OCI-LY3 (cell line): ENCODE results near the gene USH2A.

ENCODE experiments used
- H2AFZ ChIP-seq: fragments of 200-600, 300-600 bp; shearing (Covaris generic); 2 replicates; pipeline ENCODE4 v1.6.0; 2014; ENCODE audit warnings: antibody characterized with exemption, low read depth, low read length
- H3K27ac ChIP-seq: fragments of 200-600, 300-600 bp; sonication (generic); 2 replicates; pipeline ENCODE4 v1.5.1; 2014; ENCODE audit warnings: mild to moderate bottlenecking, low read length, moderate library complexity, mixed read lengths
- H3K27me3 ChIP-seq: fragments of 200-600, 300-600 bp; sonication (generic); 2 replicates; pipeline ENCODE4 v1.6.1; 2014; ENCODE audit warnings: low read depth, low read length, mixed read lengths
- H3K36me3 ChIP-seq: fragments of 200-600, 300-600 bp; sonication (generic); replicated peaks from 2 replicates; pipeline ENCODE3; 2014; ENCODE audit warnings: low read depth, low read length, mixed read lengths
- H3K4me1 ChIP-seq: fragments of 300-600, 200-600 bp; sonication (generic); 2 replicates; pipeline ENCODE4 v1.6.1; 2014; ENCODE audit warnings: low read length, mixed read lengths
- H3K4me2 ChIP-seq: fragments of 200-600, 300-600 bp; sonication (generic); 2 replicates; pipeline ENCODE4 v1.6.1; 2014; ENCODE audit warnings: low read length, mixed read lengths
- H3K4me3 ChIP-seq: fragments of 300-600, 200-600 bp; sonication (generic); 2 replicates; pipeline ENCODE4 v1.5.1; 2014; ENCODE audit warnings: antibody characterized with exemption, mild to moderate bottlenecking, low read length, moderate library complexity
- H3K79me2 ChIP-seq: fragments of 300-600, 200-600 bp; shearing (Covaris generic); 2 replicates; pipeline ENCODE4 v1.6.1; 2014; ENCODE audit warnings: mild to moderate bottlenecking, low read length, mixed read lengths
- H3K9ac ChIP-seq: fragments of 300-600, 200-600 bp; shearing (Covaris generic); 2 replicates; pipeline ENCODE4 v1.6.0; 2014; ENCODE audit warnings: mild to moderate bottlenecking, low read length, moderate library complexity
- H3K9me3 ChIP-seq: fragments of 200-600, 300-600 bp; shearing (Covaris generic); 2 replicates; pipeline ENCODE4 v1.6.1; 2014; ENCODE audit warnings: low read length, mixed read lengths; ENCODE audit not compliant: insufficient read depth
- H4K20me1 ChIP-seq: fragments of 200-600, 300-600 bp; sonication (generic); 2 replicates; pipeline ENCODE4 v1.6.1; 2016; ENCODE audit warnings: low read length, mixed read lengths; ENCODE audit not compliant: insufficient read depth
- CTCF ChIP-seq: fragments of 200-600, 300-600 bp; sonication (generic); IDR thresholded peaks from 2 replicates; pipeline ENCODE4 v1.5.1; 2014; ENCODE audit warnings: antibody characterized with exemption, low read length, low read depth
- EZH2phosphoT487 ChIP-seq: fragments of 200-600 bp; shearing (Covaris generic); IDR thresholded peaks from 2 replicates; pipeline ENCODE4 v1.6.1; 2018; ENCODE audit warnings: antibody characterized with exemption, mixed run types, low read depth

Gene USH2A

GRCh38 chr1:216216305-216216704, 206.9 kb downstream of the USH2A start:
- H3K4me1 ChIP-seq: no peaks in the 10 kb centered on the region
- no peak overlapping the region for H3K9ac ChIP-seq
- no peaks in the 10 kb centered on the region for H3K79me2 ChIP-seq
- H2AFZ ChIP-seq: no peak overlapping the region
- no peaks in the 10 kb centered on the region for H3K9me3 ChIP-seq
- no peaks in the 10 kb centered on the region for H4K20me1 ChIP-seq
- H3K27ac ChIP-seq: no peak overlapping the region
- no peak overlapping the region for H3K4me2 ChIP-seq
- H3K4me3 ChIP-seq: no peak overlapping the region
- TF ChIP-seq EZH2phosphoT487 (no peak), CTCF (no peak)
- no peaks in the 10 kb centered on the region for H3K27me3 ChIP-seq
- H3K36me3 ChIP-seq: no peaks in the 10 kb centered on the region

GRCh38 chr1:216215169-216215568, 208.1 kb downstream of the USH2A start:
- Histone ChIP-seq H3K27ac (no peak overlapping the region), H3K27me3 (no peaks in the 10 kb centered on the region), H3K36me3 (no peaks in the 10 kb centered on the region), H3K9me3 (no peaks in the 10 kb centered on the region), H3K4me1 (no peaks in the 10 kb centered on the region), H3K4me2 (no peak overlapping the region), H4K20me1 (no peaks in the 10 kb centered on the region), H3K4me3 (no peak overlapping the region), H2AFZ (no peak overlapping the region), H3K79me2 (no peaks in the 10 kb centered on the region), H3K9ac (no peak overlapping the region)
- no peak for TF ChIP-seq EZH2phosphoT487

GRCh38 chr1:216212826-216213225, 210.4 kb downstream of the USH2A start:
- no peak overlapping the region for H3K4me3 ChIP-seq
- no peaks in the 10 kb centered on the region for H4K20me1 ChIP-seq
- H3K27ac ChIP-seq: no peak overlapping the region
- H3K4me1 ChIP-seq: no peaks in the 10 kb centered on the region
- no peaks in the 10 kb centered on the region for H3K79me2 ChIP-seq
- no peaks in the 10 kb centered on the region for H3K27me3 ChIP-seq
- no peaks in the 10 kb centered on the region for H3K36me3 ChIP-seq
- H3K9ac ChIP-seq: no peak overlapping the region
- H3K4me2 ChIP-seq: no peak overlapping the region
- no peaks in the 10 kb centered on the region for H3K9me3 ChIP-seq
- H2AFZ ChIP-seq: no peak overlapping the region
- TF ChIP-seq EZH2phosphoT487: no peak
- no peak for TF ChIP-seq CTCF

- TF ChIP-seq CTCF: no peak
- no peak for TF ChIP-seq EZH2phosphoT487
- H3K27me3 ChIP-seq: no peaks in the 10 kb centered on the region
- no peaks in the 10 kb centered on the region for H3K9me3 ChIP-seq
- no peaks in the 10 kb centered on the region for H3K79me2 ChIP-seq
- H3K36me3 ChIP-seq: no peaks in the 10 kb centered on the region
- H3K9ac ChIP-seq: no peak overlapping the region
- H3K4me1 ChIP-seq: no peaks in the 10 kb centered on the region
- H2AFZ ChIP-seq: no peak overlapping the region
- H3K27ac ChIP-seq: no peak overlapping the region
- no peaks in the 10 kb centered on the region for H4K20me1 ChIP-seq
- no peak overlapping the region for H3K4me3 ChIP-seq
- H3K4me2 ChIP-seq: no peak overlapping the region
These were observed 213.2 kb downstream of the USH2A start for GRCh38 chr1:216210081-216210480.

GRCh38 chr1:216209125-216209524, 214.1 kb downstream of the USH2A start:
- Histone ChIP-seq H3K27me3 (no peaks in the 10 kb centered on the region), H3K4me1 (no peaks in the 10 kb centered on the region), H3K36me3 (no peaks in the 10 kb centered on the region), H2AFZ (no peak overlapping the region), H3K9me3 (no peaks in the 10 kb centered on the region), H3K9ac (no peak overlapping the region), H3K4me2 (no peak overlapping the region), H3K4me3 (no peak overlapping the region), H4K20me1 (no peaks in the 10 kb centered on the region), H3K79me2 (no peaks in the 10 kb centered on the region), H3K27ac (no peak overlapping the region)
- TF ChIP-seq CTCF (no peak), EZH2phosphoT487 (no peak)
